22Rv1 (cell line): ENCODE measurements around the gene CBY1.

ENCODE experiments used
- CTCF ChIP-seq: fragments of 450-650 bp; IDR thresholded peaks from 2 replicates; pipeline ENCODE4 v1.5.1; 2017; ENCODE audit warnings: mild to moderate bottlenecking
- ZFX ChIP-seq: fragments of 450-650 bp; IDR thresholded peaks from 2 replicates; pipeline ENCODE4 v1.6.1; 2017; ENCODE audit warnings: antibody characterized with exemption, borderline replicate concordance

GRCh38 chr22:38674888-38675287 is 18.4 kb downstream of the CBY1 start:
- no peak for TF ChIP-seq CTCF
- no peak for TF ChIP-seq ZFX
